Osteoblast (primary cell): ENCODE data around the gene CRYL1. TPM values are rescaled to one million over a fixed set of nuclear protein-coding genes. Genes with fewer than 3 reads are reported as not detected.

Experiments used
- DNase-seq: peaks from one replicate; pipeline ENCODE4 v3.0.0; 2011; ENCODE audit warnings: low spot score, mixed read lengths; ENCODE audit not compliant: insufficient read length; ENCODE audit errors: missing footprints
- H2AFZ ChIP-seq: 2 replicates; pipeline ENCODE4 v1.6.0; 2011; ENCODE audit warnings: mild to moderate bottlenecking, low read length
- H3K27ac ChIP-seq: 2 replicates; pipeline ENCODE4 v1.5.1; 2011; ENCODE audit warnings: mild to moderate bottlenecking, low read depth, low read length, moderate library complexity
- H3K27me3 ChIP-seq: 2 replicates; pipeline ENCODE4 v1.6.0; 2012; ENCODE audit warnings: mild to moderate bottlenecking, control low read depth, inconsistent platforms, low read length, moderate library complexity; ENCODE audit not compliant: insufficient read depth
- H3K36me3 ChIP-seq: 2 replicates; pipeline ENCODE4 v1.5.1; 2011; ENCODE audit warnings: mild to moderate bottlenecking, low read length, control low read depth, moderate library complexity; ENCODE audit not compliant: insufficient read depth
- H3K4me1 ChIP-seq: 2 replicates; pipeline ENCODE4 v1.5.1; 2011; ENCODE audit warnings: mild to moderate bottlenecking, low read length, control low read depth, moderate library complexity; ENCODE audit not compliant: insufficient read depth
- H3K4me2 ChIP-seq: 2 replicates; pipeline ENCODE4 v1.6.0; 2011; ENCODE audit warnings: mild to moderate bottlenecking, low read length; ENCODE audit not compliant: insufficient read depth
- H3K4me3 ChIP-seq: fragments of 200-600 bp; sonication (generic); 3 replicates; pipeline ENCODE4 v1.5.1; 2012; ENCODE audit warnings: mild to moderate bottlenecking, low read length, inconsistent platforms; ENCODE audit not compliant: insufficient read depth
- H3K79me2 ChIP-seq: 2 replicates; pipeline ENCODE4 v1.6.0; 2012; ENCODE audit warnings: mild to moderate bottlenecking, low read length, control low read depth, inconsistent platforms; ENCODE audit not compliant: insufficient read depth
- H3K9me3 ChIP-seq: 2 replicates; pipeline ENCODE4 v1.5.1; 2011; ENCODE audit warnings: low read depth, low read length, control low read depth
- H4K20me1 ChIP-seq: 2 replicates; pipeline ENCODE4 v1.6.0; 2012; ENCODE audit warnings: mild to moderate bottlenecking, low read length, control low read depth; ENCODE audit not compliant: insufficient read depth
- total RNA-seq: library from RNA; depleted of rRNA; stranded (reverse); fragments of >200 nt; gene quantifications from 2 replicates; pipeline ENCODE4 v1.2.3, GENCODE V29; 2012
- TF ChIP-seq, protein P1 (sequence below): IDR thresholded peaks from 2 replicates; pipeline ENCODE4 v1.5.1; 2011; ENCODE audit warnings: mild to moderate bottlenecking, low read depth, low read length, moderate library complexity; ENCODE audit errors: extremely low read depth

CRYL1 gene
- total RNA-seq, 1 donor: 12.7 TPM

DNA sequence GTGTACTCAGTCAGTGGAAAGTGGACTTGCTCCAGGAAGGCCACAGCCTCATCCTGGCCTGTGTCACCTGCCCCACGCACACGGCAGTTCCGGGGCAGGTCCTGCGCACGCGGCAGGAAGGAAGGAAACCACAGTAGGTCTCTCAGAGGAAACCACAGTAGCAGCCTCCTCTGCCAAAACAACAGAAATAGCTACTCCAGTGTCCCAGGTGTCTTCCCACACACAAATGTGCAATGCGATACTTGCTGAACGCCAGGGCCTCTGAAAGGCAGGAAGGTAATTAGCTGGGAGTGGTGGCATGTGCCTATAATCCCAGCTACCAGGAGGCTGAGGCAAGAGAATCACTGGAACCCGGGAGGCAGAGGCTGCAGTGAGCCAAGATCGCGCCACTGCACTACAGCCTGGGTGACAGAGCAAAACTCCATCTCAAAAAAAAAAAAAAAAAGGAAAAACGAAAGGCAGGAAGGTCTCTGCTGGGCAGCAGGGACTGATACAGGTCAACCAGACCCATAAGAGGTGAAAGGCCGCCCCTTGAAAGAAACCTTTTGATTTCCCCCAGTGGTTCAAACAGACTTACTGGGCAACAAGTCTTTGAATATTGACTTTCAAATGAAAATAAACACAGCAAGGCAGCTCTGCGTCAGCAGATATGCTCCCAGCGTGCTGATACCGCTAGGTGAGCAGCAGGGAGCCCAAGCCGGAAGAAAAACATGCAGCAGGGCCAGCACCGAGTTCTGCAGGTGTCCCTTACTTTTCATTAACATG is 49.5 kb downstream of the CRYL1 start:
- Histone ChIP-seq H3K79me2 (no peaks in the 10 kb centered on the region), H3K4me2 (no peak overlapping the region), H3K27ac (no peak overlapping the region), H2AFZ (no peak overlapping the region), H3K4me3 (no peak overlapping the region), H3K27me3 (no peaks in the 10 kb centered on the region), H3K9me3 (no peaks in the 10 kb centered on the region), H4K20me1 (no peaks in the 10 kb centered on the region), H3K4me1 (no peaks in the 10 kb centered on the region), H3K36me3 (no peaks in the 10 kb centered on the region)
- DNase-seq: no peak
- TF ChIP-seq, protein P1, sequence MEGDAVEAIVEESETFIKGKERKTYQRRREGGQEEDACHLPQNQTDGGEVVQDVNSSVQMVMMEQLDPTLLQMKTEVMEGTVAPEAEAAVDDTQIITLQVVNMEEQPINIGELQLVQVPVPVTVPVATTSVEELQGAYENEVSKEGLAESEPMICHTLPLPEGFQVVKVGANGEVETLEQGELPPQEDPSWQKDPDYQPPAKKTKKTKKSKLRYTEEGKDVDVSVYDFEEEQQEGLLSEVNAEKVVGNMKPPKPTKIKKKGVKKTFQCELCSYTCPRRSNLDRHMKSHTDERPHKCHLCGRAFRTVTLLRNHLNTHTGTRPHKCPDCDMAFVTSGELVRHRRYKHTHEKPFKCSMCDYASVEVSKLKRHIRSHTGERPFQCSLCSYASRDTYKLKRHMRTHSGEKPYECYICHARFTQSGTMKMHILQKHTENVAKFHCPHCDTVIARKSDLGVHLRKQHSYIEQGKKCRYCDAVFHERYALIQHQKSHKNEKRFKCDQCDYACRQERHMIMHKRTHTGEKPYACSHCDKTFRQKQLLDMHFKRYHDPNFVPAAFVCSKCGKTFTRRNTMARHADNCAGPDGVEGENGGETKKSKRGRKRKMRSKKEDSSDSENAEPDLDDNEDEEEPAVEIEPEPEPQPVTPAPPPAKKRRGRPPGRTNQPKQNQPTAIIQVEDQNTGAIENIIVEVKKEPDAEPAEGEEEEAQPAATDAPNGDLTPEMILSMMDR: no peak

DNA sequence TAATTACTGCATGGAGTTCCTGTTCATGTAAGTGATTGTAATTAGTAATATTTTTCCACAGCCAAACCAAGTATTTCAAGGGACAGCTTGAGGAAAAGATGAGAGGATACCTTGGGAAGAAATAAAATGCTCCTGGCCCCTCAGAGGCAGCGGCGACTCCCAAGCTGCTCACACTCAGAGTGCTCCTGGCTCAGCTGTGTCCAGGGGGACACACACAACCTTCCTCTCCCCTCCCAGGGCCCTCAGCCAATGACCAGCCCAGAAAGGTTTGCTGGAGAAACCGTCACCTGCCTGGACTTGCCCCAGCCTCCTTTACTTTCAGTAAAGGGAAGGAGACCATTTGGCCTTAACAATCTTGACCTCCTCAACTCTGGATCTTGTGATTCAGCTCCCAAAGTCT is 51.1 kb downstream of the CRYL1 start:
- no peak for DNase-seq
- H3K36me3 ChIP-seq: no peaks in the 10 kb centered on the region
- H3K79me2 ChIP-seq: no peaks in the 10 kb centered on the region
- H4K20me1 ChIP-seq: no peaks in the 10 kb centered on the region
- H3K9me3 ChIP-seq: no peaks in the 10 kb centered on the region
- TF ChIP-seq, protein P1: no peak
- no peaks in the 10 kb centered on the region for H3K4me1 ChIP-seq
- H3K27me3 ChIP-seq: no peaks in the 10 kb centered on the region
- no peak overlapping the region for H3K4me2 ChIP-seq
- H3K4me3 ChIP-seq: no peak overlapping the region
- H3K27ac ChIP-seq: no peak overlapping the region
- H2AFZ ChIP-seq: no peak overlapping the region

DNA sequence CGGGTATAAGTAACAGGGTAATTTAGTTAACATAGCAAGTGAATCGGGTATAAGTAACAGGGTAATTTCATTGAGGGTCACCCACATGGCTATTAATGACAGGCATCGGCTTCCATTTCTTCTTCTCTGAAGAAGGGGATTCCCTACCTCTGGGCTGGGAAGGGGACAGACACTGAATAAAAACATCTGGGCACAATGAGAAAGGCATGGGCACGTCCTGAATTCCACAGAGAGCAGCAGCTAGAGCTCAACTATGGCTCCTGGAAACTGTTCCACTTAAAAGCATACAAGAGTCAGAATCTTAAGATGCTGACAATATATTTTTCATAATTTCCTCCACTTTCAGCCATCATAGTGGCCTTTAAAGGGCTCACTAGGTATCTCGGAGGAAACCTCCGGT is 51.8 kb downstream of the CRYL1 start:
- no peak overlapping the region for H3K4me2 ChIP-seq
- no peak overlapping the region for H3K4me3 ChIP-seq
- peak; percentile 78 for DNase-seq
- no peak overlapping the region for H2AFZ ChIP-seq
- H3K27me3 ChIP-seq: no peaks in the 10 kb centered on the region
- H3K4me1 ChIP-seq: no peaks in the 10 kb centered on the region
- TF ChIP-seq, protein P1: no peak
- no peak overlapping the region for H3K27ac ChIP-seq
- H4K20me1 ChIP-seq: no peaks in the 10 kb centered on the region
- H3K36me3 ChIP-seq: no peaks in the 10 kb centered on the region
- H3K9me3 ChIP-seq: no peaks in the 10 kb centered on the region
- no peaks in the 10 kb centered on the region for H3K79me2 ChIP-seq

DNA sequence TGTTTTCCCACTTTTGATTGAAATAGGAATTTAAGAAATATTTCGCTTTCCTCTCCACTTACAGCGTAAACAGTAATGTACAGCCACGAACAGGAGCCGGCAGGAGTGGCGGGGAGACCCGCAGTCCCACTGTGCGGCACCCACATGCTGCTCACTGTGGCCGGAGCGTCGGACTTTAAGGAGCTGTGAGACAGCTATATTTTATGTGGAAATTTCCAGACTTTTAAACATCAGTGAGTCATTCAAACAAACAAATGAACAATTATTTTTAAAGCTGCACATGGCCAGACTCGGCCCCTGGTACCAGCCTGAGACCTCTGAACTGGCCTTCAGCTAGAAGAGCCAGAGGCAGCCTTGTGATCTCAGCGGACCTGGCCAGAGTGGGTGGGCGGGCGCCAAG is 52.5 kb downstream of the CRYL1 start:
- no peaks in the 10 kb centered on the region for H3K4me1 ChIP-seq
- no peak overlapping the region for H2AFZ ChIP-seq
- H3K9me3 ChIP-seq: no peaks in the 10 kb centered on the region
- TF ChIP-seq, protein P1: no peak
- H3K27ac ChIP-seq: no peak overlapping the region
- H3K36me3 ChIP-seq: no peaks in the 10 kb centered on the region
- H3K27me3 ChIP-seq: no peaks in the 10 kb centered on the region
- no peak overlapping the region for H3K4me2 ChIP-seq
- no peaks in the 10 kb centered on the region for H4K20me1 ChIP-seq
- no peaks in the 10 kb centered on the region for H3K79me2 ChIP-seq
- H3K4me3 ChIP-seq: no peak overlapping the region
- peak; percentile 86 for DNase-seq
